GM21526 (cell line): ENCODE measurements around the gene CIDEA.

Experiments used
- ATAC-seq: cut with Tn5 transposase; IDR thresholded peaks from one replicate; pipeline ENCODE4 v1.9.1; 2021; ENCODE audit warnings: moderate library complexity; ENCODE audit not compliant: unreplicated experiment, low FRiP score

The CIDEA gene

GRCh38 chr18:12295389-12296086, 41.4 kb downstream of the CIDEA start:
- ATAC-seq = no peak

- ATAC-seq = no peak
These were observed 41.9 kb downstream of the CIDEA start for GRCh38 chr18:12296087-12296403.

- ATAC-seq = no peak
These were observed 42.3 kb downstream of the CIDEA start for GRCh38 chr18:12296457-12296856.

- ATAC-seq = no peak
These were observed 45.7 kb downstream of the CIDEA start for GRCh38 chr18:12299862-12300261.

- no peak for ATAC-seq
These were observed 47.3 kb downstream of the CIDEA start for GRCh38 chr18:12301263-12302005.

- no peak for ATAC-seq
These were observed 48.4 kb downstream of the CIDEA start for GRCh38 chr18:12302391-12303147.

GRCh38 chr18:12304351-12305210, 50.4 kb downstream of the CIDEA start:
- no peak for ATAC-seq

GRCh38 chr18:12305211-12305610, 51.0 kb downstream of the CIDEA start:
- ATAC-seq = no peak

- no peak for ATAC-seq
These were observed 51.9 kb downstream of the CIDEA start for GRCh38 chr18:12305930-12306629.

- no peak for ATAC-seq
These were observed 52.9 kb downstream of the CIDEA start for GRCh38 chr18:12306752-12307700.

GRCh38 chr18:12307701-12308385, 53.7 kb downstream of the CIDEA start, which contains the start of gene TUBB6:
Gene TUBB6 (plus strand): TSS chr18:12308241. CDS start chr18:12308293, 52 bp downstream.
- peak; percentile 51 for ATAC-seq

GRCh38 chr18:12308386-12309100, 54.4 kb downstream of the CIDEA start:
- peak; percentile 61 for ATAC-seq

GRCh38 chr18:12309683-12310198, 55.6 kb downstream of the CIDEA start:
- ATAC-seq = no peak

GRCh38 chr18:12310762-12311161, 56.6 kb downstream of the CIDEA start:
- no peak for ATAC-seq

- no peak for ATAC-seq
These were observed 58.8 kb downstream of the CIDEA start for GRCh38 chr18:12312976-12313375.

- no peak for ATAC-seq
These were observed 59.5 kb downstream of the CIDEA start for GRCh38 chr18:12313530-12314245.
